ENCODE measurements around the gene SDSL.

The SDSL gene

DNA sequence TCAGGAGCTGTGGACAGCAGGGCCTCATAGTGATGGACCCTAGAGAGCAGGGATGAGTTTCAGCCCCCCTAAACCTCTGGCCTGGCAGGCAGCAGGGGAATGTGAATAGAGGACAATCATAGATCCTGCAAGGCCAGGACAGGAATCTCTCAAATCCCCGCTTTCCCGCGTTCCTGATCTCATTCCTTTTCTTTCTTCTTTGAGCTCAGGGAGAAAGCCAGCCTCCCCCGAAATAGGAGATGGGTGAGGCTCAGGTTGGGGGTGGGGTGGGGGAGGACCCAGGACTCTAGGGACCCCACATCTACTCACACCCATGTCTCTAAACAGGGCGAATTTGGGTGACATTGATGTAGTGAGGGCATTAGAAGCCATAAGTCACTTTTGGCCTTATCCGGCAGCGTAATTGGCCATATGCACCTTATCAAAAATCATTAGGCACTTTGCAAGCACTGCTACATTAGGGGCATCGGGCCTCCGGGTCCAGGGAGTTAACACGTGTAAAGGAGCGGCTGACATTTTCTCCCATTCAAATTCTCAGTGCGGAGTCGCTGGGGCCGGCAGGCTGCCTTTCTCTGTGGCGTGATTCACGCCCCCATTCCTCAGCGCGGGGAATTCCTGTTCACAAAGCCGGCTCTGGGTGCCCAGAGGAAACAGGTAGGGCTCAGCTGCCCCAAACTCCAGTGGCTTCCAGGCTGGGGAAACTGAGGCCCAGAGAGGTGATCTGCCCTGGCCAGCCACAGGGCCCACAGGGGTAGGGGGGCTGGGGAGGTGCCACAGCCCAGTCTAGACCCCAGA is 48.0 kb downstream of the SDSL start:
- DNase-seq, result no peak

DNA sequence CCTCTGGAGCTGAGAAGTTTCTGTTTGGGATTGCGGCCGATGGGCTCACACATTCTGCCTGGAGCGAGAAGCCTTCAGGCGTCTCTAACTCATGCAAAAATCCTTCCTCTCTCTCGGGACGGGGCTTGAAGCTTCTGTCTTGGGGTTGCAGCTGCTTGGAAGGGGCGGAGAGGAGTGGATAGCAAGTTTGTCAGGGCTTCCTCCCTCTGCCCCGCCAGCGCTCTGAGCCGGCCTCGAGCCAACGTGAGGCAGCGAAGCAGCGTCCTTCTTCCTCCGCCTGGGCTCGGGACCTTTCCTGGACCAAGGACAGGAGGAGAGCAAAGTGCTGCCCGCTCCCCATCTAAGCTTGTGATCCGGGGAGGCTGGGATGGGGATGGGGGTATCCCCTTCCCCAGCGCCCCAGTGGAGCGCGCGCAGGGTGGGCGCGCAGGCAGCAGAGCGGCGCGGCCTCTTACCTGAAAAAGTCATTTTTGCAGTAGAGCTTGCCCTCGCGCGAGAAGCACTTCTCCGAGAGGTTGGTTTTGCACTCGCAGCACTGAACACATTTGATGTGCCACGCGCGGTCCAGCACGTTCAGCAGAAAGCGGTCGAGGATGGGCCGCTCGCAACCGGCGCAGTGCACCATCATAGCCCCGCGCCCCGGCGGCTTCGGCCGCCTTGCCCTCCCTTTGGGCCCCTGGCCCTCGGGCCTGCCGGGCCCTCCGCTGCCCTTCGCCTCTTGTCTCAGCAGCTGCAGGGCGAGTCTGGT is 48.9 kb downstream of the SDSL start:
- no peak for DNase-seq

DNA sequence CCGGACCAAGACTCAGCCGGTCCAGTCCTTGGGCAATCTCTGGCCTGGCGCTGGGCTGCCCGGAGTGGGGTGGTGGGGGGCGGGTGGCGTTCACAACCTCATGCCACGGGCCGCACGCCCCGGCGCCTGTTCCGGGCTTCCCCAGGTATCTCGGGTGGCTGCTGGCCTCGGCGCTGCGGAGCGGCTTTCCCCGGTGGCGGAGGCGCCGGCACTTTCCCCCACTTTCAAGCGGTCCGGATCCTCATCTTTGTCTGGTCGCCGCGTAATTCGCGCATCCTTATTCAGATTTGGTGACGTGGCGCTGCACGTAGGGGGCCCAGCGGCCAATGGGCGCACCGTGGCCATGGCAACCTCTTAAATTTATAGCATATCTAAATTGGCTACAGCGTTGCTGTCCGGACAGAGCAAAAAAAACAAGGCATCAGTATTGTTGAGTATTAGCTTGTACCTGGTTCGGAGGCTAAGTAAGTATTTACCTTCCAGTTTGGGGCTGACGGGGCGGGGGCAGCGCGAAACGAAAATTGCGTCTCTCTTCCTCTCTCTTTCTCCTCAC is 49.5 kb downstream of the SDSL start, which contains the start of gene LHX5:
TSS of gene LHX5 (minus strand) at position 253 of the 553 bp plus-strand sequence. CDS start 373 bp downstream, outside the sequence.
- DNase-seq, result no peak

DNA sequence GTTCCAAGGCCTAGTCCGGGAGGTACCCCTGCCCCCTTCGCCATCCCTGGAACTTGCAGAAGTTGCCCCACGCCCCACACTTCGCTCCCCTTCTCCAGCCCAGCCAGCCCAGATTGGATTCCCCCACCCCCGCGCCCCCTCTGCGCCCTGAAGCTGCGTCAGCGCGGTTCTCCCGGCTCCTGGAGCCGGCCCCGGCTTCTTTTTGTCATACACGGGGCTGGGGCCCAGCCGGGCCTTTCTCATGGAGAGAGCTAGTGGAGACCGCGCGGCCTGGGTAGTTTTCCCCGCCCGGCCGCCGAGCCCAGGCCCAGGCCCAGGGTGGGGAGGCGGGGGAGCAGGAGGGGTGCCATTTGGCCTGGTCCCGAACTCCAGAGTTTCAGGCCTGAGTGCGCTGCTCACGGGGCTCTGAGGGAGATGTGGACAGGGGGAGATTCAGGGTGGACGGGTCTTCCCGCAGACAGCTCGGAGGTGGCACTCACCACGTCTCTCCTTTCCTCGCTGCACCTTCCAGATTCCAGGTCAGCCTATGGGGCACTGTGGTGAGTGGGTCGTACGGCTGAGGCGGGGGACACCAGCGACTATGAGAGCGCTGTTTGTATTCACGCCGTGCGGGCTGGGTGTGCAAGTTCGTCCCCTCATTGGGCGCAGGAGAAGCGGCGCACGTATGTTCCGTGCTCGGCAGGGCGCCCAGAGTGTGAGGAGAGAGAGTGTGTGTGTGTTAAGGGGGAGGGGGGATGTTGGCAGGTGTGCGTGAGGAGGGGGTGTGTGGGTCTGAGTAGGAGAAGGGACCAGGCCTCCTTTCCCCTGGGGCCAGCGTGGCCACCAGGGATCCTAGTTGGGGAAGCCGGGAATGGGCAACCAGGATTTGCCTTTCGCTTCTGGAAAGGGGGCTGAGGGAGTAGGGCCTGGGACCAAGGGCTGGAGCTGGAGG is 50.3 kb downstream of the SDSL start:
- no peak for DNase-seq

DNA sequence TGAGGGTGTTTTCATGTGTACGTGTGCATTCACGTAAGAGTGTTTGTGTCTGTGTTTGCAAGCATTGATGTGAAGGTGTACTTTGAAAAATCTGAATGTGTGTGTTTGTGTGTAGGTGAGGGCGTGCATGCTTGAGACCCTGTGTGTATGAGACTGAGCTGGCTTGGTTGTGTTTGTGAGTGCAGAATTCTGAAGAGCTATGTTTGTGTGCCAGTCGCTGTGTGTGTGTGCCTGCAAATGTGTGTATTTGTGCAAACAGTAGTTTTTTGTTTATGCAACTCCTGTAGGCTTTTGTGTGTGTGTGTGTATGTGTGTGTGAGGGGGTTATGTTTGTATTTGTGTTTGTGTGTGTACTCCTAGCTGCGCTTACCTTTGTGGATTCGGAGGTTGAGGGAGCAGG is 51.2 kb downstream of the SDSL start:
- no peak for DNase-seq

DNA sequence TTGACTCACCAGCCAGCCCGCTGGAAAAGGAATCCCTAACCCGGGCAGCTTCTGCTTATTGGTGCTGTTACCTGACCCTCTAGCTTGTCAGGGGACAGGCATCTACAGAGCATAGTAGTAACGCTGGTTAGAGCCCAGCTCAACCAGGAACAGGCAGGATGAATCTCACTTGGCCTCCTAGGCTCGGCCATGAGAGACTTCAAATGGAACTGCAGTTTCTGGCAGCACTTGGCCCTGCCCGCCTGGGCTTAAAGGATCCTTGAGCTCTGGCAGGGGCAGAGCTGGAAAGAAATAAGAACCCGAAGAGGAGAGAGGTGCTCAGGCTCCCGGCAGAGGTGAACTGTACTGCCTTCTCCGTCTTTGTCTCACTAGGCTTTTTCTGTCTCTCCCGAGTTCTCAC is 51.8 kb downstream of the SDSL start:
- DNase-seq, result no peak

DNA sequence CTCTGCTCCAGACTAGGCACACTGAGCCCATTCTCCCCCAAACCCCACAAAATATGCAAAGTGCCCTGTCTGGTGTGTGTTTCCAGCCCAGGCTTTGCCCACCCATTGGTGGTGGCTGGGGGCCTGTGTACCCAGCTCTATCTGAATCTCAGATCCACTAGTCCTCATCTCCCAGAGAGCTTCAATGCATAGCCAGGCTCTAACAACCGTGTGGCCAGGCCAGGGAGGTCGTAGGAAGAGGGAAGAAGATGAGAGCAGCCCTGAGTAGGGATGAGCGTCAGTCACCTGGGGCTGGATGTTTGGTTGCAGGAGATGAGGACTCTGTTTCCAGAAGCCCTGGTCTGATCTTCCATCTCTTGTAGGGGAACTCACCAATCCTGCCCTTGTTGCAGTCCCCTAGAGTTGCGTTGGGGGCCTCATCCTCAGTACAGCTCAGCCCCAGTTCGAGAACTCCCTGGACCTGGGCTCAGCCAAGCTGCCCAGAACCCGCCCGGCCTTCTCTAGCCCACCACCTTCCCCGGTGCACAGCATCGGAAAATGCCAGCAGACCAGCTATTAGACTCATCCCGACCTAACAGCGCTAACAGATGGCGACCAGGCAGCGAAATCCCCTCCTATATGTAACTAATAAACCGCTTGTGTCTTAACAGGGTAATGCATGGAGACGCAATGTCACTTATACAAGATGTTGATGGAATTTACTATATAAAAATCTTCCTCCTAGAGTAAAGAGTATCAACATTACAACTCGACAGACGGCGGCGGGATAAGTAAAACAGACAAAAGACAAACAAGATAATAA is 52.7 kb downstream of the SDSL start:
- peak; percentile 33 for DNase-seq

DNA sequence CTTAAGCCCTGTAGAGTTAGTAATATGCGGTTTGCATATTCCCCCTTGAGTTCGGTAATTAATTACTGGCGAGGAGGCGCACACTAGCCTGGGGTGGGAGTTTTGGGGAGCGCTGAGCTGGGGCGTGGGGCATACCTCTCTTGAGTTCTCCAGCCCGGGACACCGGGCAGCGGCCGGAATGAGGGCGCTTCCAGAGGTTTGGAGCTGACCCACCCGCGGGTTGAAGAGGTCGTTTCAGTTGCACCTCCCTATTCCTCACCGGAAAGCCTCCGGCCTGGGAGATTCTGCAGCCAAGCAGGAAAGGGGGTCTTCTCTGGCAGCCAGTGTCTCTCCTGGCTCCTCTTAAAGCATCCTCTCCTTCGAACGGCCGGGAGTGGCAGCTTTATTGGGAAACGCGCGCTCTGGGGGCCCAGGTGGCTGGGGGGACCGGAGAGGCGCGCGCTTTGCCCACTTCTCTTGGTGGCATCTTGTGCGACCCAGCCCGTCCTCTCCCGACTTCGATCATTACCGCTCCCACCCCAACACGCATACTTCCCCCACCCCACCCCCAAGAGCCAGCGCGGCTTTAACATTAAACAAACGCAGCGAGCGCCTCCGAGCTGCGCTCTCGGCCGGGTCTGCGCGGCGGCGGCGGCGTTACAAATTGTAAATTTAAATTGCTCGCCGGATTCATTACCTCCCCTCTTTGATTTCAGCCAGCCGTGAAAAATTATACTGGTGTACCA is 53.4 kb downstream of the SDSL start:
- no peak for DNase-seq

DNA sequence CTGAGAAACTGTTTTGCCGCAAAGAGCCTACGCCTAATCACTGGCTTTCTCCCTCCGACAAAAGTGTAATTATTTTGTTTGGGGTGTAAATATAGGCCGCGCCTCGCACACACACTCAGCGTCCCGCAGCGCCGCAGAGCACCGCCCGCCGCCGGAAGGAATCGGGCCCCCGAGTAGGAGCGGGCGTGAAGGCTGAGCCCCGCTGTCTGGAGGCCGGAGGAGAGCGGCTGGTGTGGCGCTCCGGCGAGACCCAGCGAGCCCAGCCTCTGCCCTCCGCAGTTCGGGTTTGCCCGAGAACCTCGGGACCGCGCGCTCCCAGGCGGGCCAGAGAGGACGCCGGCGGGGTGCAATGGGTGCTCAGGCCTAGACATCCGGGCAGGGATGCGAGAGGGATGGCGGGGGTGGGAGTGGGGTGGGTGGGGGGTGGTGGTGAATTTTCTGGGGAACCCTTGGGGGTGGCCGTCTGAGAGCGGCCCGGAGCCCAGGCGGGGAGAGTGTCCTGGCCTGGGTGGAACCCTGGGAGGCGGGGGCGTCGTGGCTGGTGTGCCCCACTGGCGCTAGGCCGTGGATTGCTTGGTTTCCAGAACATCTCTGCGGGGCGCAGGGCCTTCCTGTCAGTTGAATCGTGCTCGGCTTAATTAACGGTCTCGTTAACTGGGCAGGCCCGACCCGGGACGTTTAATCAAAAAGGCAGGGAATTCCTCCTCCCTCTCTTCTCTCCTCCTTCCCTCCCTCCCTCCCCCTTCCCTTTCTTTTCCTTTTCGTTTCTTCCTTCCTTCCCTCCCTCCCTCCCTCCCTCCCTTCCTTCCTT is 54.2 kb downstream of the SDSL start:
- DNase-seq, result no peak

DNA sequence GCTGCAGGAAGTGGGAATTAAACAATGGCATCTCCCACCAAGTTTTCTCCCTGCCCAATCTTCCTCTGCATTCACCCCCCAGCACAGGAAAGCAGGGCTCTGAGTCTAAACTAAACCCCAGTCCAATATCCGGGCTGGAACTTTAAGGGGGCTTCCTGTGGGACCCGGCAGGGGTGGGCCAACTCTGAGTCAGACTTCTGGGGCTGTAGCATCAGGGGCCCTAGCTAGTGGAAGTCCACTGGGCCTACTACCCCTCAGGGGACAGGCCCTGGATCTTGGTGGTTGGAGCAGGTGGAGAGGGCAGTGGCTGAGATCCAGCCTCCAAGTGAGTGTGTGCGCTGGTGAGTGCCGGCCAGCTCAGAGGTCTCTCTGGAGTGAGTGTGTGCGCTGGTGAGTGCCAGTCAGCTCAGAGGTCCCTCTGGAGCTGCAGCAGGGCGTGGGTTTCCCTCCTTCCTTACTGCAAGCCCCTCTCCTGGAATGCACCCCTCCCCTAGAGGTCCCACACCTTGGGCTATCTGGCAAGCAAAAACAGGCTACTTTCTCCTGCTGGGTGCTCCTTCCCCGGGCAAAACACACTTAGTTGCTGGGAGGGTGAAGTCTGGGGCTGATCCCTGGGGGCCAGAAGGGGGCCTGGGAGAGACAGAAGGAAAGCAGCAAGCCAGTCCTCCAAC is 55.1 kb downstream of the SDSL start:
- no peak for DNase-seq

DNA sequence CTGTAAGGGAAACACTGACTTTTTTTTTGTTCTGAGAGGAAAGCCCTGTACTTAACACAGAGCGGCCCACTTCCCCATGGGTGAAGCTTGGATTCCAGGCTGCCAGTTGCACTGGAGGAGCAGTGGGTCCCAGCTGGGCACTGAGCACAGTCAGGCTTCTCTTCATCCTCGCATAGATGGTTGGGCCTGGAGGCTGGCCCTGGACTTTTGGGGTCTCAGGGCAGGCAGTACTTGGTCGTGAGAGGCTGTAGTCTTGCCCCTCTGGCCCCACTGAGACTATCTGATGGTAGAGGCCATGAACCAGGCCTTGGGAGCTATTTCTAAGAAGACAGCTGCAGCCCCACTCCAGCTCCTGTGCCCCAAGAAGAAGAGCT is 55.6 kb downstream of the SDSL start:
- DNase-seq, result no peak

DNA sequence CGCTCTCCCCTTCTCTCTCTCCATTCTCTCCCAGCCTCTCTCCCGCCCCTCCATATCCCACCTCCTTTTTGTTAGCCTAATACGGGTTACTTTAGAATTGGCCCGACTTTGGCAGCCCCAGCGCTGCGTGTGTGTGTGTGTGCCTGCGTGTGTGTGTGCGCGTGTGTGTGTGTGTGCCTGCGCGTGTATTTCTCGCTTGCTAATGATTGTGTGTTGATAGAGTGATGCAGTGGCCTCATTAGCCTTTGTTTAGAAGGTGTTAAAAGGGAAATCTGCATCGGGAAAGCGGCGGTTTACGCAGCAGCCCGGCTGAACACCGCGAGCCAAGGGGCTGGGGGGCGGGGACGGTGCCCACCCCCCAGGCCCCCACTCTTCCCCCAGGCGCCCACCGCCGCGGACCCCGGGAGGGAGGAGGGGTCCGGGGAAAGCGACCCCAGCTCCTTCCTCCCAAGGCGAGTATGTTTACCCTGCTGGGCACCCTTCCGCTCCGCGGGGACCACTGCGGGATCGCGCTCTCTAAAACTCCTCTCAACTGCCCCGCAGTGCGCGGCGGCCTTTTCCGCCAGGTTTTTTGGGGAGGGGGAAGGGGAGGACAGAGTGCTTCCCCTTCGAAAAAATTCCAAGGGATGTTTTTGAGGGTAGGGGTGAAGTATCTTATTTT is 56.3 kb downstream of the SDSL start:
- no peak for DNase-seq

DNA sequence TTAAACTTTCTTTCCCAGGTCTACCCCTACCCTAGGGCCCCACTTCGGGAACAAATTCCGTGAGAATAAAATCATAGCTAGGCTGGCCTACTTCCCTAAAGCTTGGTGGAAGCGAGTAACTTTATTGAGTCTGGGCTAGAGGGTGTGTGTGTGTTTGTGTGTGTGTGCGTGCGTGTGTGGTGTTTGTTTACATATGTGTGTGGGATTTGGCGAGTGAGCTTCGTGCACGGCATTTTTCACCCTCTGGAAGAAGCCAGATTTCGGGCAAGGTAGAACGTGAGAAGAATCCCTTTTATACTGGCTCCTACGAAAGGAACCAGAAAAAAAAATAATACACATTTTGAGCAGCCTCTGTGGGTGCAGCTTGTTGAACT is 57.0 kb downstream of the SDSL start:
- no peak for DNase-seq

DNA sequence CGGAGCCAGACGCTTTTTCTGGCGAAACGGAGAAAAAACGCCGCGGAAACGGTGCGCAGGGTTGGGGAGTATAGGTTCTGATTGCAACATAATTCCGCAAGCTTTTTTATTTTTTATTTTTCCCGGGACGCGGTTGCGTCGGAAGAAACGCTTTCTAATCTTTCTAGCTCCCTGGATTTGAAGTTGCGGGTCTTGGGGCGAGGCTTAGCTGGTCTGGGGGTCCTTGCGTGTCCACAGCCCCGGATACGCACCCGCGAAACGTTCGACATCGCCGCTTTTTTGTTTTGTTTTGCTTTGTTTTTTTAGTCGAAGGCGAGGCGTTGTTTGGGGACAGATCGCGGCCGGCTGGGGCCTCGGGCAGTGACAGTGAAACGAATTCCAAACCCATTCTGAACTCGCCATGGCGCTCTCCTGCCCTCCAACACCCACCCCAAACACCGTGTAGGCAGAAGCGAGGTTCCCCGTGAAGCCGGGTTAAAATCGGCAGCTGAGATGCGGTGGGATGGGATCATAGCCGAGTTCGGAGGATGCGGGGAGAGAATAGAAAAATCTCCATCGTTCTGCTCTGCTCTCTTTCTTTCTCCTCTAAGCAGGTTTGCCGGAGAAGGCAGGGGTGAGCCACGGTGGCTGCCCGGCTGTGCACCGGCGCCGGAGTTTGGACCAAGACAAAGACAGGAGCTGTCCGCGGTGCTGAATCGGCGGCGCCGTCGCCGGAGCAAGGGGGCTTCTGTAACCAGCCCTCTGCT is 57.6 kb downstream of the SDSL start:
- DNase-seq, result no peak

DNA sequence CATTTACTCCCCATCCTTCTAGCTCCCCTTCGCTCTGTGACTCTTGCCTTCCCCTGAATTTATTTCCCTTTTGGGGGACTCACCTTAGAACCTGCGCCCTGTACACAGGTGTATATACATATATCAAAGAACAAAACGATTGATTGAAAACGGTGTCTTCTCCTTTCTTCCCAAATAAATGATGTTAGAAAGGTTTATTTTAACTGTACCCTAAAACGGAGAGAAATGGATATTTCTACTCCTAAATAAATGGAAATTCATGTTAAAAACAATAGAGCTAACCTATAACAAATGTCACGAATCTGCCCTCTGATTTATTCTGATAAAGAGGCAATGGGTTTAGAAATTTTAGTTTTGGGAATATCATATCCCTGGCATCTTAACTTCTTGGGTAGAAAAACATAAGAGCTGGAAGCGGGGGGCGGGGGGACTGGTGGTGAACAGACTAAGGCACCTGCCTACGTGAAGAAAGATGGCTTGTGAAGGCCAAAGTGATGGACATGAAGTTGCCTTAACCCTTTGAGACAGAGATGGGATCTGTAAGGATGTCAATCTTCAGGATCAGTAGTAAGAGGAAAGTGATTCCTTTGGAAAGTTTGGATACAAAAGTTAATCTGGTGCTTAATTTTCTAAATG is 58.3 kb downstream of the SDSL start:
- peak; percentile 17 for DNase-seq

DNA sequence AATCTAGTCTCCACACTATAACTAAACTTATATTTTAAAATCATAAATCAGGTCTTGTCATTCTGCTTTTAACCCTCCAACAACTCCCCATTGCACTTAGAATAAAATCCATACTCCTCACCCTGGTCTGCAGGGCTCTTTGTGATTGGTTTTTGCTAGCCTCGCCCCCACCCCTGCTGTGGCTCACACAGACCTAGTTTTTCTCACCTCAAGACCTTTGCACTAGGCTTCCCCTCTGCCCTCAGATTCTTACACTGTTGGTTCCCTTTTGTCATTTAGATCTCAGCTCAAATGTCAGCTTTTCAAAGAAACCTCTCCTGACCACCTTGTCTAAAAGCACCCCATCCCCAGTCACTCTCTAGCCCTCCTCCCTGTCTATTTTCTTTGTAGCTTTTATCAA is 60.2 kb downstream of the SDSL start:
- DNase-seq, result no peak

DNA sequence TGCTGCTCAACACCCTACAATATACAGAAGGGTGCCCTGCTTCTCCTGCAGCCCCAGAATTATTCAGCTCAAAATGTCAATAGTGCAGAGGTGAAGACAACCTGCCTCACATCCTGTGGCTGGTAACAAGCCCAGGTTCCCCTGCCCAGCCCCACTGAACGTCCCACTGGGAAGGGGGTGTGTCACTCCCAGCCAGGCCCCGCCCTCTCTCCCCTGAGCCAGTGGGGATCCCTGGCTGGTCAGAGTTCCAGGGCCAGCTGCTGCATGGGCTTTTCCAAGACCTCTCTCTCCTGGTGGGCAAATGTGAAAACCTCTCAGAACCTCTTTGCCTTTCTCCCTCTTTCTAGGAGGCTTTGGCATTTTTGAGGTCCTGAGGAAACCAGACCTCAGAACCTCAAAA is 63.1 kb downstream of the SDSL start:
- no peak for DNase-seq

DNA sequence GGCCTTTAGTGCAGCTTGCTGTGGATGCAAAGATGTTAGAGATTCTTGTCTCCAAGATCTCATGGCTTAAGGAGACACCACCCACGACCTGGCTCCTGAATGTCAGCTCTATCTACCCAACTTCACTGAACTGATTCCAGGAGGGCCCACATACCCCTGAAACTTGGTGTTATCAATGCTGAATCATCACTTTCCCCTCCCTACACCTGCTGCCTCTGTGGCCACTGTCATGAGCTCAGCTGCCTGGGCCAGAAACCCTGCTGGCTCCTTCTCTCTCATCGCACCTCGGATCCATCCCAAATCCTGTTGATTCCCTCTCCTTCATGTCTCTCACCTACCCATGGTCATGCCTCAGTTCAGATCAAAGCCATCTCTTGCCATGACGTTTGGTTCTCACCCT is 64.5 kb downstream of the SDSL start:
- DNase-seq, result no peak

Measured in NCI-H2171 treated with DMSO at 0.1 percent for 48 hours (cell line).